ENCODE results near the gene OCEL1. TPM values are rescaled to one million over a fixed set of nuclear protein-coding genes. Genes with fewer than 3 reads are reported as not detected.

Gene OCEL1
- 9.6 to 12.2 TPM (median 12.0 TPM) in 5 replicates for total RNA-seq (2022; extraction: Qiagen RNA extraction; ENCODE audit: low read depth)

GRCh38 chr19:17226002-17226933 lies at the start of gene OCEL1:
Gene OCEL1 (plus strand): TSS chr19:17226226. CDS start chr19:17226248, 22 bp downstream.

GRCh38 chr19:17215127-17215971 lies 10.7 kb upstream of the OCEL1 start, which contains the start of gene USE1:
Gene USE1 (plus strand): TSS chr19:17215357. CDS start chr19:17215406, 49 bp downstream.

GRCh38 chr19:17245535-17245984 lies 19.5 kb downstream of the OCEL1 start, which contains the start of gene NR2F6:
Gene NR2F6 (minus strand): TSS chr19:17245919. CDS start chr19:17245220, 699 bp downstream.

GRCh38 chr19:17264641-17264979 lies 38.6 kb downstream of the OCEL1 start, which contains the start of gene USHBP1:
Gene USHBP1 (minus strand): TSS chr19:17264745. CDS start chr19:17264299, 446 bp downstream.

GRCh38 chr19:17266975-17267788 lies 41.2 kb downstream of the OCEL1 start, which contains the start of gene BABAM1:
Gene BABAM1 (plus strand): TSS chr19:17267443. CDS start chr19:17268807, 1,364 bp downstream.

Other genes with a start within 250 kb of the OCEL1 start
- 0.02 to 0.52 TPM (median 0.10 TPM) in 4 of 5 replicates, not detected in the other for gene CPAMD8, start 199.4 kb upstream of the OCEL1 start, total RNA-seq (2022; extraction: Qiagen RNA extraction; ENCODE audit: low read depth)
- gene HAUS8, start 150.8 kb upstream of the OCEL1 start, total RNA-seq (2022; extraction: Qiagen RNA extraction; ENCODE audit: low read depth): 13.3 to 16.4 TPM (median 15.0 TPM) in 5 replicates
- gene MYO9B, start 150.4 kb upstream of the OCEL1 start, total RNA-seq (2022; extraction: Qiagen RNA extraction; ENCODE audit: low read depth): 31.7 to 40.7 TPM (median 34.0 TPM) in 5 replicates
- 13.2 to 17.2 TPM (median 16.4 TPM) in 5 replicates for gene USE1, start 10.9 kb upstream of the OCEL1 start, total RNA-seq (2022; extraction: Qiagen RNA extraction; ENCODE audit: low read depth)
- gene NR2F6, start 19.7 kb downstream of the OCEL1 start, total RNA-seq (2022; extraction: Qiagen RNA extraction; ENCODE audit: low read depth): 23.8 to 61.8 TPM (median 55.3 TPM) in 5 replicates
- gene USHBP1, start 38.5 kb downstream of the OCEL1 start, total RNA-seq (2022; extraction: Qiagen RNA extraction; ENCODE audit: low read depth): not detected in 5 replicates
- gene BABAM1, start 41.2 kb downstream of the OCEL1 start, total RNA-seq (2022; extraction: Qiagen RNA extraction; ENCODE audit: low read depth): 61.0 to 67.8 TPM (median 65.2 TPM) in 5 replicates
- gene ANKLE1, start 55.7 kb downstream of the OCEL1 start, total RNA-seq (2022; extraction: Qiagen RNA extraction; ENCODE audit: low read depth): 0.30 to 0.94 TPM (median 0.66 TPM) in 5 replicates
- gene ABHD8, start 77.2 kb downstream of the OCEL1 start, total RNA-seq (2022; extraction: Qiagen RNA extraction; ENCODE audit: low read depth): 2.6 to 3.8 TPM (median 3.4 TPM) in 5 replicates
- gene MRPL34, start 79.6 kb downstream of the OCEL1 start, total RNA-seq (2022; extraction: Qiagen RNA extraction; ENCODE audit: low read depth): 69.3 to 104 TPM (median 95.7 TPM) in 5 replicates
- gene DDA1, start 83.3 kb downstream of the OCEL1 start, total RNA-seq (2022; extraction: Qiagen RNA extraction; ENCODE audit: low read depth): 66.5 to 75.4 TPM (median 69.7 TPM) in 5 replicates
- 2.8 to 4.7 TPM (median 4.0 TPM) in 5 replicates for gene ANO8, start 108.6 kb downstream of the OCEL1 start, total RNA-seq (2022; extraction: Qiagen RNA extraction; ENCODE audit: low read depth)
- gene GTPBP3, start 111.3 kb downstream of the OCEL1 start, total RNA-seq (2022; extraction: Qiagen RNA extraction; ENCODE audit: low read depth): 15.7 to 23.4 TPM (median 21.9 TPM) in 5 replicates
- not detected in 5 replicates for gene PLVAP, start 151.1 kb downstream of the OCEL1 start, total RNA-seq (2022; extraction: Qiagen RNA extraction; ENCODE audit: low read depth)
- not detected in 5 replicates for gene CCDC194, start 168.0 kb downstream of the OCEL1 start, total RNA-seq (2022; extraction: Qiagen RNA extraction; ENCODE audit: low read depth)
- gene BST2, start 179.4 kb downstream of the OCEL1 start, total RNA-seq (2022; extraction: Qiagen RNA extraction; ENCODE audit: low read depth): 0.10 to 0.14 TPM in 2 of 5 replicates, not detected in the others
- 28.2 to 42.0 TPM (median 39.8 TPM) in 5 replicates for gene MVB12A, start 193.8 kb downstream of the OCEL1 start, total RNA-seq (2022; extraction: Qiagen RNA extraction; ENCODE audit: low read depth)
- gene TMEM221, start 222.4 kb downstream of the OCEL1 start, total RNA-seq (2022; extraction: Qiagen RNA extraction; ENCODE audit: low read depth): 0.56 to 0.92 TPM (median 0.74 TPM) in 5 replicates
- not detected in 5 replicates for gene NXNL1, start 234.7 kb downstream of the OCEL1 start, total RNA-seq (2022; extraction: Qiagen RNA extraction; ENCODE audit: low read depth)
- gene SLC27A1, start 244.3 kb downstream of the OCEL1 start, total RNA-seq (2022; extraction: Qiagen RNA extraction; ENCODE audit: low read depth): 2.0 to 3.4 TPM (median 2.8 TPM) in 5 replicates

Measured in A549 treated with CpdA at 1 μM for 4 hours (cell line).